ENCODE results near the gene SESN1. TPM values are rescaled to one million over a fixed set of nuclear protein-coding genes. Genes with fewer than 3 reads are reported as not detected.

Gene SESN1
- total RNA-seq, 2 experiments from 2014 or later: 10.8 to 13.8 TPM

DNA sequence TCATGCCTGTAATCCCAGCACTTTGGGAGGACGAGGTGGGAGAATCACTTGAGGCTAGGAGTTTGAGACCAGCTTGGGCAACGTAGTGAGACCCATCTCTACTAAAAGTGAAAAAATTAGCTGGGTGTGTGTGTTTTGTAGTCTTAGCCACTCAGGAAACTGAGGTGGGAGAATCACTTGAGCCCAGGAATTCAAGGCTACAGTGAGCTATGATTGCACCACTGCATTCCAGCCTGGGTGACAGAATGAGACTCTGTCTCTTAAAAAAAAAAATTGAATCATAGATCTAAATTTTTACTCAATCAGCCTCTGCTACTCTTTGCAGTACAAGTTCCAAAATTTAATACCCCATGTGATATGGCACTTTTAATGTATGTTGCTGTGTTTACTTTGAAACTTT lies 124.9 kb downstream of the SESN1 start:
- Histone ChIP-seq H3K4me1 (ENCODE audit: insufficient read depth, low read length, poor library complexity, severe bottlenecking) (no peaks in the 10 kb centered on the region), H3K9me2 (ENCODE audit: insufficient read depth, low read length) (no peaks in the 10 kb centered on the region), H3K36me3 (ENCODE audit: insufficient read depth, low read length) (no peaks in the 10 kb centered on the region), H2AFZ (ENCODE audit: low read length) (no peak overlapping the region), H3K27ac (ENCODE audit: low read depth, low read length, poor library complexity, severe bottlenecking) (no peak overlapping the region), H3K79me2 (ENCODE audit: insufficient read depth, low read depth, low read length) (no peaks in the 10 kb centered on the region), H3K4me2 (ENCODE audit: low read length) (no peak overlapping the region), H4K20me1 (ENCODE audit: insufficient read depth, low read length) (no peaks in the 10 kb centered on the region), H3K9me3 (ENCODE audit: low read length) (no peaks in the 10 kb centered on the region), H3K4me3 (ENCODE audit: low read depth, low read length, poor library complexity, severe bottlenecking) (no peak overlapping the region)
- POLR2A ChIA-PET: interaction anchor here (1.2 kb wide), 1 partner anchor 207 kb away, joined by 3 read pairs; no protein-coding TSS in a partner anchor
- CTCF ChIA-PET (ENCODE audit: unreplicated experiment): no interaction called here
- DNase-seq (ENCODE audit: low spot score): no peak
- intact Hi-C loops (cut with micrococcal nuclease; ENCODE audit: unreplicated experiment): no loop called here
- TF ChIP-seq, protein P1, sequence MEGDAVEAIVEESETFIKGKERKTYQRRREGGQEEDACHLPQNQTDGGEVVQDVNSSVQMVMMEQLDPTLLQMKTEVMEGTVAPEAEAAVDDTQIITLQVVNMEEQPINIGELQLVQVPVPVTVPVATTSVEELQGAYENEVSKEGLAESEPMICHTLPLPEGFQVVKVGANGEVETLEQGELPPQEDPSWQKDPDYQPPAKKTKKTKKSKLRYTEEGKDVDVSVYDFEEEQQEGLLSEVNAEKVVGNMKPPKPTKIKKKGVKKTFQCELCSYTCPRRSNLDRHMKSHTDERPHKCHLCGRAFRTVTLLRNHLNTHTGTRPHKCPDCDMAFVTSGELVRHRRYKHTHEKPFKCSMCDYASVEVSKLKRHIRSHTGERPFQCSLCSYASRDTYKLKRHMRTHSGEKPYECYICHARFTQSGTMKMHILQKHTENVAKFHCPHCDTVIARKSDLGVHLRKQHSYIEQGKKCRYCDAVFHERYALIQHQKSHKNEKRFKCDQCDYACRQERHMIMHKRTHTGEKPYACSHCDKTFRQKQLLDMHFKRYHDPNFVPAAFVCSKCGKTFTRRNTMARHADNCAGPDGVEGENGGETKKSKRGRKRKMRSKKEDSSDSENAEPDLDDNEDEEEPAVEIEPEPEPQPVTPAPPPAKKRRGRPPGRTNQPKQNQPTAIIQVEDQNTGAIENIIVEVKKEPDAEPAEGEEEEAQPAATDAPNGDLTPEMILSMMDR (conservative IDR thresholded peaks at IDR 0.05; ENCODE audit: low read length): no peak
- TF ChIP-seq EZH2phosphoT487 (IDR thresholded peaks at IDR 0.05; ENCODE audit: borderline replicate concordance, low read depth, low read length): no peak
- BruUV-seq (replicated peaks): no TSS peak

GRCh38 chr6:108968325-108969316 lies 126.0 kb downstream of the SESN1 start:
- intact Hi-C loops (cut with micrococcal nuclease; ENCODE audit: unreplicated experiment): no loop called here
- H2AFZ ChIP-seq (ENCODE audit: low read length): no peak overlapping the region

More at GRCh38 chr6:108968325-108969316, 126.0 kb downstream of the SESN1 start:
- POLR2A ChIA-PET: interaction anchor here (0.7 to 1.4 kb wide), 4 partner anchors 15 to 206 kb away, joined by 3 read pairs; no protein-coding TSS in a partner anchor
- H3K9me2 ChIP-seq (ENCODE audit: insufficient read depth, low read length): no peaks in the 10 kb centered on the region
- H3K4me3 ChIP-seq (ENCODE audit: low read depth, low read length, poor library complexity, severe bottlenecking): no peak overlapping the region
- H3K36me3 ChIP-seq (ENCODE audit: insufficient read depth, low read length): no peaks in the 10 kb centered on the region
- BruUV-seq (replicated peaks): no TSS peak
- DNase-seq (ENCODE audit: low spot score): no peak
- H4K20me1 ChIP-seq (ENCODE audit: insufficient read depth, low read length): no peaks in the 10 kb centered on the region
- no peaks in the 10 kb centered on the region for H3K4me1 ChIP-seq (ENCODE audit: insufficient read depth, low read length, poor library complexity, severe bottlenecking)
- H3K79me2 ChIP-seq (ENCODE audit: insufficient read depth, low read depth, low read length): no peaks in the 10 kb centered on the region
- H3K27ac ChIP-seq (ENCODE audit: low read depth, low read length, poor library complexity, severe bottlenecking): no peak overlapping the region
- CTCF ChIA-PET (ENCODE audit: unreplicated experiment): no interaction called here
- no peaks in the 10 kb centered on the region for H3K9me3 ChIP-seq (ENCODE audit: low read length)
- no peak for TF ChIP-seq EZH2phosphoT487 (IDR thresholded peaks at IDR 0.05; ENCODE audit: borderline replicate concordance, low read depth, low read length)
- TF ChIP-seq, protein P1 (conservative IDR thresholded peaks at IDR 0.05; ENCODE audit: low read length): no peak
- H3K4me2 ChIP-seq (ENCODE audit: low read length): no peak overlapping the region

Measured in OCI-LY7 (cell line).